Right renal cortex interstitium (tissue), 3 donors: ENCODE data around the gene FIGN. TPM values are rescaled to one million over a fixed set of nuclear protein-coding genes. Genes with fewer than 3 reads are reported as not detected.

ENCODE experiments used
- DNase-seq, 3 donors: peaks; one replicate each; pipeline ENCODE4 v3.0.0-alpha.2; 2013; ENCODE audit warnings: low read depth in 3 of 3, low spot score in 2 of 3
- polyA plus RNA-seq, 3 donors: library from polyadenylated mRNA; unstranded; fragments of 120-200 nt; gene quantifications; one replicate each; pipeline ENCODE4 v1.2.1, GENCODE V29; 2013; ENCODE audit not compliant: insufficient read length in 3 of 3

The FIGN gene
- polyA plus RNA-seq, 3 donors, result 7.9 to 9.5 (median 8.8) TPM

DNA sequence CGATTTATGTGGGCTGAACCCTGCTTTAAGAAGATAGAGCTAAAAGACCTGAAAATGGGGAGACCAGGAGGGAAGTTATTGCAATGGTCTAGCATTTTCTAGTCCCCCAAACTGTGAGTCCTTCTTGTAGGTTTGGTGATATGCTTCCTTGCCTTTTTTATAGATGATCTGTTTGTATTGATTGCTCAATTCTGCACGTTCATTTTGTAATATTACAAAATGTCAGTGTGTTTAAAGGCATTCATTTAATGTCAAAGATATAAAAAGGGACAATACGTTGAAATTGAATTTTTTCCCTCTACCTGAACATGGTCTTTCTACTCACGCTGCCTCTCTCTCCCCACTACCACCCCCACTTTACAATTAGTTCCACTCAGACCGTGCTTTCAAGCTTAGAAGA is 5.6 kb upstream of the FIGN start:
- DNase-seq, result no peak

- DNase-seq, result no peak
These were observed 1.8 kb upstream of the FIGN start for GRCh38 chr2:163737563-163737962.

DNA sequence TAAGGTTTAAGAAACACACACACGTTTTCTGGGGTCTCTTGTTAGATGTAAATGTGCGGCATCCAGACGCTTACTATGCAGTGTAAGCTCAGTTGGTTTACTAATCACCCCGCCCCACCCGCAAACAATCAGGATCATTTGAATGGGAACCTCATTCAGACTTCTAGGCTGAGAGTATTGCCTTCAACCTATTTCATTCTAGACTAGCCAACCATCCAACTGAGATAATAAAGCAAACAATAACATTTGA is 1.3 kb upstream of the FIGN start:
- DNase-seq, result no peak

DNA sequence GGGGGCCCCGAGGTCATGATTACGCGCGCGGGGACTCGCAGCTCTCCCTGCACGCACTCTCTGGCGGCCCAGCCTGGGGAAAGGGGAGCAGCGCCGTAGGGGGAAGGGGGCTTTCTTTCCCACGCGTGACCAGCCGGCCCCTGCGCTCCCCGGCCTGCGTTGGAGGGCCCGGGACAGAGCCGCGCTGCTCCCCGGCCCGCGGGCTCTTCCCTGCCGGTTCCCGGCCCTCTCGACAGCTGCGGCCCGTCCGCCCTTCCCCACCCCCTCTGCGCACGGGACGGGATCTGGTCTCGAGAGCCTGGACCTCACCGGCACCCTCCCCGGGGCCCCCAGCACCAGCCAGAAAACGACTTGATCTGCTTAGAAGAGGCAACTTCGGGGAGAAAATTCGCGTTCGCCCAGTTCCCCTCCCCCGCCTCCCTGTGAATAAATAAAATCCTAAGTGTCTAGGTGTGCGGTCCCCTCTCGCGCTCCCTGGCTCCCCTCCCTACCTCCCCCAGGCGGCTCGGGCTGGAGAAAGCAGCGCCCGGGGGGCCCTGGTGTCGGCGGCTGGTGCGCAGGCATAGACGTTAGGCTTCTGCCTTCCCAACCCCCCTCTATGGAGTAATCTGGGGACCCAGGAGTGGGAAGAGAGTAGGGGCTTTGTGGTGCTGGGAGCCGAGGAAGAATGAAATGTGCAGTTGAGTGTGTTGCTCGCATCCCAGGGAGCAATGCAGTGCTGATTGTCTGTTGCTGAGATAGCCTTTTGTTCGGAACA is 803 bp upstream of the FIGN start:
- DNase-seq, result peak in 1 of 3 donors; percentile 47

DNA sequence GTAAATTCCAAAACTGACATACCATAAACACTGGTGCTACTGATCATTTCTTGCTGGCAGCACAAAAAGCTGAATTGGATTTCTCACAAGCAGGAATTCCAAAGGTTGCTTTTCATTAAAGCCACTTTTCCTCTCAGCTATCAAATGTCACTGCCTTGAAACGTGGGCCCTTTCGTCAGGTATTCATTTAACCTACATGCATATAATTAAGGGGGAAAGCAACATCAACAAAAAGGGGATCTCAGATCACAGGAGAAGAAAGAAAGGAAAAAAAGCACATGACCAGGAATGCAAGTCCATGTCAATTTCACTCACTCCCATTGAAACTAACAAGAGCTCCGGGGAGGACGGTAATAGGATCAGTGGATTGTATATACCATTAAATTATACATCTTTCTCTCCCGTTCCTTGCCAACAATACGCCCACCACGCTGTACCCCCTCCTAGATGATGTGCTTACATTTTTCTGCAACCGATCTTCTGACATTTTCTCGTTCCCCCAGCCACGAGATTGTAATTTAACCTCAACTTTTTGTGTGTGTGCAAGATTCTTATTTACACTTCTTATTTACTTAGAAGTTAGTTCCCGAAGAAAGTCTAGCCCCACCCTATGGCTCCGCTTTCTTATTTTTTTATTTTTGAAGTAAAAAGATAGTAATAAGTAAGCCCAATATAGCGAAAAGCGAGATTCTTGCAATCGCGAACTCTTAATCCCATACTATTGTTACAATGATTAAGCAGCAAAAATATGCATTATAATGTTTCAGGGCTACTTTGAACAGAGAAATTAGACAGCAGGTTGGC is 725 bp downstream of the FIGN start:
- peak in 1 of 3 donors; percentile 21 for DNase-seq

GRCh38 chr2:163734401-163734800 is 1.4 kb downstream of the FIGN start:
- no peak for DNase-seq

DNA sequence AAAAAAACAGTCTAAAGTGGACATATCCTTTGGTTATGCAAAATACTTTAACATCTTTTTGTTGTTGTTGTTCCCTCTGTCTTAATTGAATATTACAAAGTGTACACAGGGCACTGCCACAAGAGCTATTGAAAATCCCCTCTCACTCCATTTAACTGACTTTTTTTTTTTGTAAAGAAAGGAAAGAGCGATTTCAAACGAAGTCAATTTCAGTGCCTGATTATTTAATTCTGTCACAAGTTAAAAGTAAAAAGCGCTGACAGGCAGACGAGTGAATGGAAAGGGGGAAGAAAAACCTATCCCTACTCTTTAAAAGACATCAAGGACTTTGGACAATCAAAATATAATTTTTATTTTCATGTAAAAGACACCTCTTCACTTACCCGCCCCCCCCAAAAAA is 1.9 kb downstream of the FIGN start:
- no peak for DNase-seq

- DNase-seq, result no peak
These were observed 2.4 kb downstream of the FIGN start for GRCh38 chr2:163733301-163733938.

DNA sequence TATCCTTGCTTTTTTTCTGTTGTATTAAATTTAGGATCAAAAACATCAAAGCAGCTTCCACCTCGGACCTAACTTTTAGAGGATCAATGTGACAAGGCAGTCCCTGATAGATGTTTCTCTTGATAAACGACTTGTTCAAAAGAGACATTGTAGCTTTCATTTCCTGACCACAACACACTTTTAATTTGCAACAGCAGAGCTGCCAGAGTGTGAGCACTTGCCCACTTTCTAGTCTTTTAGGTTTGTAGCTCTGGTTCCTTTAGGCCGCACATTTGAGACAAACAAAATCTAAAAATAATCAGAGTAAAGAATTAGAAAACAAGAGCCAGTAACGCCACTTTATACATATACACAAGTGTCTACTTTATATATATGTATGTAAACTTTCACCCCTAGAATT is 3.1 kb downstream of the FIGN start:
- no peak for DNase-seq

DNA sequence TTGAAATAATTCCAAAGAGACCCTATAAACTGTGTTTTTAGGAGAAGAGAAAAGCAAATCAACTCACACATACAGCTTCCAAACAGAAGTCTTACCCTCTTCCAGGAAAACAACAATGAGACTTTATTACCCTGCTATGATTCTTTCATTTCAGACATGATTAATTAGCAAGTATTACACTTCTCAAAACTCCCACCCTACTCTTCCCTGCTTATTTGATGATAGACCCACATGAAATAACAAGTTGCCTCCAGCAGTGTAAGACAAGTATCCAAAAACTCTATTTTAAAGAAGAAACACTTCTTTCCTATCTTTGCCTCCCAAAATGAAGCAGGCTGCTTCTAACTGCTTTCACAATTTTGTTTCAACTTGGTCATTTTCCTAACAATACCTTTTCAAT is 4.1 kb downstream of the FIGN start:
- DNase-seq, result no peak

DNA sequence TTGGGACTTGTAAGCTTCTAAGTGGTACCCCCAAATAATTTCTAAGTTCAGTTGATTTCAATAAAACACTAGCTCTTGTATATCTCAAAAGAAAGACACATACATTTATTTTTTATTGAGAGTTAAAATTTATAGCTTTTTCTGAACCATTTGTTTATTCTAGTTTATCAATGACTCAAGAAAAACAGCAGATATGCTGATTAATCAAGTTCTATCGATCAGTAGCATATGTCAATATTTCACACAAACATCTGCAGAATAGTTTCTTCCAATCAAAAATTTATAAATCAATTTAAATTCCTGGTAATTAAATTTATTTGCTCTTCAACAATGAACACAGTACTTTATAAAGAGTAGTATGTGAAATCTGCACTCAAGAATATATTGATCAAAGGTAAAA is 5.3 kb downstream of the FIGN start:
- no peak for DNase-seq

DNA sequence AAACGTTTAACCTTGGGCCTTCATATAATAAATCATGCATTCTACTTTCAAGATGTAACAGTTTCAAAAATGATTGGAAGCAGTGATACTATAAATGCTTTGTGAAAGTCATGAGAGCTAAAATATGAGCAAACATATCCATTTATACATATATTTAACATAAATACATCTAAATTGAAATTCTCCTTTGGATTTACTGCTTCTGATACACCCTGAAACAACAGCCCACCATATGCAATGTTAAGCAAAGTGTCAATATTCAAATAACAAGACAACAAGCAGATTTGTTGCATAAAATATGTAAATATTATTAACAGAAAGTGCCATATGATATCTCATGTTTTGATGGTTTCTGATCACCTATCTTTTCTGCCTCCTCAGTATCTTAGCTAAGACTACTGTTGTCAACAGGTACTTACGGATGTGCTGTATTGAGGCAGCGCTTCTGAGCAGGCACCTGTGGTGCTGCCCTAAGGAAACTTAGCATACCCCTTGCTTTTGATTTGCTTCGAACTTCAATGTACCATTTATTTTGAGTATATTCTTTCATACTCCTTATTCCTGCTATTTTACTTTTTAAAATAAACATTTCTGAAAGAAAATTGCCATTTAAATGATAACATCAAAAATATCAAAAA is 6.1 kb downstream of the FIGN start:
- no peak for DNase-seq

- DNase-seq, result no peak
These were observed 11.9 kb downstream of the FIGN start for GRCh38 chr2:163723881-163724280.

GRCh38 chr2:163723348-163723747 is 12.5 kb downstream of the FIGN start:
- DNase-seq, result no peak

GRCh38 chr2:163719331-163719730 is 16.5 kb downstream of the FIGN start:
- no peak for DNase-seq

GRCh38 chr2:163717993-163718680 is 17.7 kb downstream of the FIGN start:
- DNase-seq, result no peak

- DNase-seq, result no peak
These were observed 18.3 kb downstream of the FIGN start for GRCh38 chr2:163717515-163717914.

DNA sequence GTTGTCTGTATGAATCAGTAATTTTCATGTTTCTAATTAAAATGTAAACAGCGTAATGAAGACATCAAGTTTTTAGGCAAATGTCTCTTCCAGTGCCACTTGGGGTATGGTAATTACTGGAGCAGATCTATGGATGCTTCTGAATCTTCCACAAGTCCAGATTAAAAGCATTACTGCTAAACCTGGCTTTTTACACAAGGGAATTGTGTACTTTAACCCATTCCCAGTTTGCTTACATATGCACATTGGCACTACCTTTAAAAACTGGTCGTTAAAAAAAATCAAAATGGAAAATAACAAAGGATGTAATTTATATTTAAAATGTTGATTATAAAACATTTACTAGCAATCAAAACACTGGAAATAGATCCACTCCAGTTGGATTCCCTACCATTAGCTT is 19.7 kb downstream of the FIGN start:
- DNase-seq, result no peak

GRCh38 chr2:163715668-163716067 is 20.1 kb downstream of the FIGN start:
- no peak for DNase-seq

GRCh38 chr2:163715199-163715598 is 20.6 kb downstream of the FIGN start:
- DNase-seq, result no peak
